DMS153 (cell line): ENCODE measurements around the gene LMO7.

Source experiments
- DNase-seq: peaks from one replicate; lab custom pipeline; 2025; lab: John Stamatoyannopoulos, UW

Gene LMO7

DNA sequence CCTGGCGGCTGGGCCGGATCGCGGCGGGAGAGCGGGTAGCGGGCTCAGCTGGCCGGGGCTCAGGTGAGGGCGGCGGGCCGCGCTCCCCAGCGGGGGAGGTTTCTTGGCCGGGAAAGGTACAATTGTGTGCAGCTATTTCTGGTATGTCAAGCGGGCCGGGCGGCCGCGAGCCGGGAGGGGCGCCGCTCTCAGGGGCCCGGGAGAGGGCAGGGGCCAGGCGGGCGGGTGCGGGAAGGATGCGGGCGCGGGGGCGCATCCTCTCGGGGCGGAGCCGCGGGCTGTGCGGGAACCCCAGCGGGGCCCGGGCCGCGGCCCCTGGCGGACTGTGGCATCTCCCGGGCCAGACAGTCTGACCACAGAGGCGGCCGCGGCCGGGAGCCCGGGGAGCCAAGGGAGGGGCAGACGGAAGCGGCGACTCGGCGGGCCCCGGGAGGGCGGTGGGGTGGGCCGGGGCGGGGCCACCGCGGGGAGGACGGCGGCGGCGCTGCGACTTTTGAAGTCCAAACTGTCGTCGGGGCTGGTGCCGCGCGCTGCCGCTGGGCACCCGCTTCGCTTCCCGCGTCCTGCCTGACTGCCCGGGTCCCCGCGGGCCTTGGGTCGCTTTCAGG lies at the start of gene LMO7:
TSS of gene LMO7 (plus strand) at position 503 of the 608 bp plus-strand sequence. CDS start 328 bp downstream, outside the sequence.
- DNase-seq = no peak

DNA sequence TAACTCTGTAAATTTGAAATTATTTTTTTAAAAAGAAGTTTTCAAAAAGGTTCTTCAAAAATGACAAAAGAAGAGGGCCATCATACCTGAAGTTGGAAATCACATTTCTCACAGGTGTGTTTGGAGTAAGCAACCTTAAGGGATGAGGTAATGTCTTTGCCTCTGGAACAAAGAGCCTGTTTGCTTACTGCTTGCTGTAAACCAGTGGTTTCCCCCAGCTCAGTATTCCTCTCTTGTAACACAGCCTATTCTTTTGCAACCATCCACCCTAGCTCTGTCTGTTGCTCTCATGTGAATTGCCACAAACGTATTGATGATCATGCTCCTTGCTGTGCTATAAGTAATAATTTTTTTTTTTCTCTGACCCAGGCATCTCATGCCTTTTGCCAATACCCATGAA lies 48.5 kb upstream of the LMO7 start:
- peak; percentile 27 for DNase-seq

DNA sequence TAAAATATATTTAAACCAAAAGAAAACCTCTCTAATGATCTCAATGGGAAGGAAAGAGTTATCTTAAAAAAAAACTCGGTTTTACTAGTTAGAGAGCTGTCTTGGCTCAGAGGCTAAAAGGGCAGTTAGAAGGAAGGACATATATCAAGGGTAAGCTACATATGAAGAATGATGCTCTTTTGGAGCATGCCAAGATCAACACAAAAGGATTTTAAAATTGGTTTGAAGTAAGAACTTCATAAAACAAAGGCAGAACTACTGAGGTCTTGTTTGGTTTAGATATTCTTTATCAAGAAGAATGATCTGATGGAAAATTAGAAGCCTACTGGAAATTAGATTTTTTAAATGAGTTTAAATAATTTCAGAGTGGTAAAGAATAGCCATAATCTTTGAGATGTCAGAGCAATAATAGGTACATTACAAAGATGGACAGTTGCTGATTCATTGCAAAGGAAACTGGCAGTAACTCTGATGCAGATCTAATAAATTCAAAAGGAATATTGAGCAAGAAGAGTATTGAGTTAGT lies 39.4 kb upstream of the LMO7 start:
- DNase-seq = no peak

DNA sequence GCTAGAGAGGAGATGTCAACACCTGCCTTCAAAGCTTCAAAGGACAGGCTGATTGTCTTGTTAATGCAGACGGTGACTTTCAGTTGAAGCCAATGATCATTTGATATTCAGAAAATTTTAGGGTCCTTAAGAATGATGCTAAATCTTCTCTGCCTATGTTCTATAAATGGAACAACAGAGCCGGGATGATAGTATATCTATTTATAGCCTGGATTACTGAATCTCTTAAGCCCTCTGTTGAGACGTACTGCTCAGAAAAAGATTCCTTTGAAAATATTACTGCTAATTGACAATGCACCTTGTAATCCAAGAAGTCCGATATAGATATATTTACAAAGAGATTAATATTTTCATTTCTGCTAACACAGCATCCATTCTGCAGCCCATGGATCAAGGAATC lies 35.8 kb upstream of the LMO7 start:
- no peak for DNase-seq

DNA sequence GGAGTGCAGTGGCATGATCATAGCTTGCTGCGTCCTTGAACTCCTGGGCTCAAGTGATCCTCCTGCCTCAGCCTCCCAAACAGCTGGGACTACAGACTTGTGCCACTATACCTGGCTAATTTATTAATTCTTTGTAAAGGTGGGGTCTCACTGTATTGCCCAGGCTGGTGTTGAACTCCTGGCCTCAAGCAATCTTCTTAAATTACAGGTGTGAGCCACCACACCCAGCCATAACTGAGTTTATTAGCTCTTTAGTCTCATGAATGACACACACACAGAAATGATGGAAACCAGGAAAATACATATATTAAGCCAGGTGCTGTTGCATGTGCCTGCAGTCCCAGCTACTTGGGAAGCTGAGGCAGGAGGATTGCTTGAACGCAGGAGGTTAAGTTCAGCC lies 33.1 kb upstream of the LMO7 start:
- no peak for DNase-seq

DNA sequence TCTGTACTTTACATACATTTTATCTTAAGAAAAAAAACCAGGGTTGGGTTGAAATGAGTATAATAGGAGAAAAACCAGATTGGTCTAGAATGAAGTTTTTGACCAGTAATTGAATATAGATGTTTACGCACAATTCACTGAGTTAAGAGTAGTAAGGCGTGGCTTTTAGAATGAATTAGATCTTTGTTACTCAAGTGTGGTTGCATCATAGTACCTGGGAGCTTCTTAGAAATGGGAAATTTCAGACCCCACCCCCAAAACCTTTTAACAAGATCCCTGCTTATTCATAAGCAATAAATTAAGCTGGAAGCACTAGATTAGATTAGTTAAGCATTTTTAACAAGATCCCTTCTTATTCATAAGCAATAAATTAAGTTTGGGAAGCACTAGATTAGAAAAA lies 28.7 kb upstream of the LMO7 start:
- no peak for DNase-seq

DNA sequence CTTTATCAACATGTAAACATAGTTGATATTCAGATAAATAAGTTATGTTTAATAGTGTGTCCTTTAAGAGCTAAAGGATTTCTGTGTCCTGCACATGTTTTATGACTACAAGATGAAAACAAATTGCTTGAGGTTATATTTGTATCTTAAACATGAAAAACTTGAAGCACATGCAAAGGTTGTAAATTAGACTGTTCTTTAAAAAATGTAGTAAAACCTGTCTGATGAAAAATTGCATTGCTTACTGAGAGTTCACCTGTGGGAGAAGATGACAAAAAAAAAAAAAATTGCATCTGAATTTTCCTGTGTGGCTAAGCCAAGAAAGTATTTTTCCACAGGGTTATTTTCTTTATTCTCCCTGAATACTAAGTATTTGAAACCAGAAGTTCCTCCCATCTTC lies 25.7 kb upstream of the LMO7 start:
- DNase-seq = no peak

DNA sequence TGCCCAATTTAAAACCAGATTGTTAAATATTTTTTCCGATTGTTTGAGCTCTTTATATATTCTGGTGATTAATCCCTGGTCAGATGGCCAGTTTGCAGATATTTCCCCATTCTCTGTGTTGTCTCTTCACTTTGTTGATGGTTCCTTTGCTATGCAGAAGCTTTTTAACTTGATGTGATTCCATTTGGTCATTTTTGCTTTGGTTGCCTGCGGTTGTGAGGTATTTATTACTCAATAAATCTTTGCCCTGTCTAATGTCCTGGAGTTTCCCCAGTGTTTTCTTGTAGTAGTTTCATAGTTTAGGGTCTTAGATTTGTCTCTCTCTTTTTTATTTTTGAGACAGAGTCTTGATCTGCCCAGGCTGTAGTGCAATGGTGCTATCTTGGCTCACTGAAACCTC lies 23.8 kb upstream of the LMO7 start:
- DNase-seq = no peak

DNA sequence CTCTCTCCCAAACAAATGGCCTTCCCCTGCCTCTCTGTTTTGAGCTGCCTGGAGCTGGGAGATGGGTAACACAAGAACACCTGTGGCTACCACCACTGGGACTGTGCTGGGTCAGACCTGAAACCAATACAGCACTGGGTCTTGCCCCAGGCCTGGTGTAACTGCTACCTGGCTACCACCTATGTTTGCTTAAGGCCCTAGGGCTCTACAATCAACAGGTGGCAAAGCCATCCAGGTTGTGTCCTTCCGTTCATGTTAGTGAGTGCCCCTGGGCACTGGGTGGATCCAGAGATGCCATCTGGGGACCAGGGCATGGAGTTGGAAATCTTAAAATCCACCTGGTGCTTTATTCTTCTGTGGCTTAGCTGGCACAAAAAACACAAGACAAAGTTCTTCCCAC lies 18.9 kb upstream of the LMO7 start:
- DNase-seq = no peak

DNA sequence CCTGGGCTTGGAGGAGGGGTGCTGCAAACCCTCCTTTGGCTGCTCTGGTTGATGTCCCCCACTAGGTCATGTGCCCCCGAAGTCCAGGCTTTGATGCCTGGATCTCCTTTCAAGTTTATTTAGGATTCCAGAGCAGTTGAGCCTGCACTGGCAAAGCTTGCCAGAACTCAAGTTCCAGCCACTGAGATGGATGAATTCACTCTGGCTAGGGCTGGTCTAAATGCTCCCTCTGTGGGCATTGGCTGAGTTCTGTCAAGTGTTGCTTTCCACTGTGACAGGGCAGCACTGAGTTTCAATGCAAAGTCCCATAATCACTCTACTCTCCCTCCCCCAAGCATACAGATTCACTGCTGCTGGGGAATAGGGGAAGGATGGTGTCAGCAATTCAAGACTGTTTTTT lies 17.8 kb upstream of the LMO7 start:
- no peak for DNase-seq

DNA sequence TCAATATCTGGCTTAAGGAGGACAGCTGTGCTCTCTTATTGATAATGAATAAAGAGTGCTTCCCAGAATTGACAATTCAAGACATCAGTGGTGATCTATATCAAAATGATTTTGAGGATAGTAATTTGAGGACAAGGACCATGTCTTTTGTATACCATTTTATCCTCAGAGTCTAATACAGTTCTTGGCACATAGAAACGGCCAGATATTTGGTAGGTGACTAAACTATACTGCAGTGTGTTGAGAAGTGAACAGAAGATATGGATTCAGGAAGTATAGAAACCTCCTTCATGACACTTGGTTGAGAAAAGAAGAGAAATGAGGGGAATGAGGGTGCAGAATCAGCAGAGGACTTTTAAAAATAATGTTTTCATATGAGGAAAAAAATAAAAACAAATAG lies 16.1 kb upstream of the LMO7 start:
- DNase-seq = no peak

DNA sequence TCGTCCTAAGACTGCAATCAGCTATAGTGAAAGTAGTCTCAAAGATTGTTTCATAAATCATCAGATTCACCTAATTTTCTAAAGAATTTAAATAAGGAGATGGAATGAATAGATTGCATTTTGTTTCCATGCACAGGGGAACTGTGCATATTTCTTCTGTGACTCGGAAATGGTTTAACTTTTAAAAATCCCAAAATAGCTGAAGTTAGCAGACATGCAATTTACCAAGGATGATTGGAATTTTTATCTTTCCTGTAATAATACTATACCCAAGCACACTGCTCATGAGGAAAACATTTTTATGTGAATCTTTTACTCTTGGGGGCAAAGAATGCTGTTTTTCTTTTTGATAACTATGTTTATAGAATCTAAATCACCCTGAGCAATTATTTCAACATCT lies 15.0 kb upstream of the LMO7 start:
- no peak for DNase-seq

DNA sequence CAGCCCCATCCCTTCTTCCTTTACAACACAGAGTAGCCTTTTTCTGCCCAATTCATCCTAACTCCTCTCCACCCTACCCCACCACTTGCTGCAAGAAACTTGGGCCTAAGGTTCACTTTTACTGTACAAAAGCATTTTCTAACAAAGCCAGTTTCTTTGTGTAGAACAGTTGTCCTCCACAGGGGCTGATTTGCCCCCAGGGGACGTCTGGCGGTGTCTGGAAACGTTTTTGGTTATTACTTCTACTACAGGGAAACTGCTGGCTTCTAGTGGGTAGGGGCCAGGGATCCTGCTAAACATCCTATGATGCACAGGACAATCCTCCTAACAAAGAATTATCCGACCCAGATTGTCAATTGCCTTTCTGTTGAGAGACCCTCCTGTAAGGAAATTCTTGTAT lies 7.3 kb upstream of the LMO7 start:
- no peak for DNase-seq

DNA sequence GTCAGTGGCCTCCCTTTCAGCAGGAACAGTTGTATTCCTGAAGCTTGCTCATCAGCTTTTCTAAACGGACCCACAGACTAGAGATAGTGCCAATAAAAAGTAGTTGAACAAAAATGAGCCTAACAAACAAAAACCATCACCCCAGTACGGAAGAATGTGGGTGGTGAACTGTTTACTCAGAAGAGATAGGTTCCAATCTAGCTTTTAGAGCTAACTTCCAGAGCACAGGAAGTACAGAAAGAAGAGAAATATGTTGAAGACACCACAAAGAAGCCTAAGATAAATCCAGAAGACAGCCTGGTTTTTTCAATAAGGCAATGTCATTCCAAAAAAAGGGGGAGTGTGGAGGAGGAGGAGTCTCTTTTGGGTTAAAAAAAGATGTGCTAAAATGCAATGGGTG lies 2.8 kb upstream of the LMO7 start:
- DNase-seq = no peak

DNA sequence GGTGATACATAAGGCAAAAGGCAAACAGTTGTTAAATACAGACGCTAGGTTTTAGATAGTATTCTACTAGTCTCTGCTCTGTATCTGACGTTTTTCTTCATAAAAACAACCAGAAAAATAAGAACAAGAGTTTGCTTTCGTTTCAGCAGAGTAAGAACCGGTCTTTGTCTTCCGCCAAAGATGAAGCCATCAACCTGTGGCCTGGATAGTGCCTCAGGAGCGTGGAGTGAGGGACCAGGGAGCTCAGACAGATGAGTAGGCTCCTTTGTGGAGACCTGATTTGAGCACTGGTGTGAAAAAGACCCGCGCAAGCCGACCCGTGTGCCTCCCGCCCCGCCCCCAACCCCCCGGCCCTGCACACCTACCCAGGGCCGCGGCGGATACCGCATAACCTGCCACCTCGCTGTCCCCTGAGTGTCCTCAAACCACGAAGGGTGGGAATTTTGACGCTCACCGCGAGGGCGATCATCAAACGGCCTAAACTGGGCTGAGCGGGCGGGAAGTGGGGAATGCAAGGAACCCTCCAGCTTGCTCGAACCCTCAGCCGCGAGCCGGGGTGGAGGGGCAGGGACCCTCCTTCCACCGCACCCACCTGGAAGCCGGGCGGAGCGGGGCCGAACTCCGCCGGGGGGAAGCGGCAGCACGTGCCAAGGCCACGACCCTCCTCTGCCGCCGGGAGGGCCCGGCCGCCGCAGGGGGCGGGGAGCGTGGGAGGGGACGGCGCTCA lies 866 bp upstream of the LMO7 start:
- no peak for DNase-seq

DNA sequence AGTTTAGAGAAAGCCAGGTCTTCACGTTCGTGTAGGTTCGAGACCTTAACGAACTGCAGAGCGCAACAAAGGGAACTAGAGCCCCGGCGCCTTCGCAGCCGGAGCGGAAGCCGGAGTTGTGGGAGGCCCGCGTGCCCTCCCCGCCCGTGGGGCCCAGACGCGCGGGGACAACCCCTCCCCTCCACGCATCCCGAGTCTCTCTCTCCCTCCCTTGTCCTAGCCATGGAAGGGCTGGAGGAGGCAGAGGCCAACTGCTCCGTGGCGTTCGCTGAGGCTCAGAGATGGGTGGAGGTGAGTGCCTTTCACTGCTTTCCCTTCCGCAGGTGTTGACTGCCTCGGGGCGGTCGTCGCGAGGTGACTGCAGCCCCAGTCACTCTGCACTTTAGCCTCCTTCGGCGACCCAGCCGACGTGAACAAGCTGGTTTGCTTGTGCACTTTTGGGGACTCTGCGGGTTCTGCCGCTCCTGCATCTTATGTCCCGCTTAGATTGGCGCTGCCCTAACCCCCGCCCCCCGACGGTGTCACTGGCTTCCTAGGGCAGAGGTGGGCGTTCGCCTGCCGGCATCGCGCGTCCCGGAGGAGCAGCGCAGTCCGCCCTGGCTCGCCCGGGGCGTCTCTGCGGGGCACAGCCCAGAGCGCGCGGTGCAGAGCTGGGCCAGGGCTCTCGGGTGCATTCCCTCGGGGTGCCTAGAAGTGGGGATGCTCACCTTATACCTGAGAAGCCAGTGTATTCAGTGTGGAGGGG lies 478 bp downstream of the LMO7 start:
- no peak for DNase-seq

DNA sequence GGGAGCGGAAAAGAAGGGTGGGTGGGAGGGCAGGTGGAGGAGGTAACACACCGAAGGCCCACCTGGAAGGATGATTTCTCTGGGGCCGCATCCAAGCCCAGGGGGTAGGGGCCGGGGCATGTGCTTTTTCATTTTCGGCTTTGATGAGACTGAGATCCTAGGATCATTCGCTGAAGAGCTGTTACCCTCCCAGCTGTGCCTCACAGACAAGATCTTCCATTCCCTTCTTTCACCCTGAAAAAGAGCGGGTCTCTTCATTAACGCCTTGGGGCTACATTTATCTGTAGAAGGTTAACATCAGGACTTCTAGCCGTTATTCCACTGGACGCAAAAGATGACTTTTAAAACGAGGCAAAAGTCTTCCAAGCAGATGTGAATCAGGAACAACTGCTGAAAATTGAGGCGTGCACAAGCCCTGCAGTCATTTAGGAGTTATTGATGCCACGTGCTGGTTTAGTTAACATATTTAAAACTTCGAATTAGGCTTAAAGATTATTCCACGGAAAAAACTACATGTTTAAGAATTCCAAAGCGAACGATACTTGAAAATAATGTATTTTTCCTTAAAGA lies 1.1 kb downstream of the LMO7 start:
- DNase-seq = no peak

DNA sequence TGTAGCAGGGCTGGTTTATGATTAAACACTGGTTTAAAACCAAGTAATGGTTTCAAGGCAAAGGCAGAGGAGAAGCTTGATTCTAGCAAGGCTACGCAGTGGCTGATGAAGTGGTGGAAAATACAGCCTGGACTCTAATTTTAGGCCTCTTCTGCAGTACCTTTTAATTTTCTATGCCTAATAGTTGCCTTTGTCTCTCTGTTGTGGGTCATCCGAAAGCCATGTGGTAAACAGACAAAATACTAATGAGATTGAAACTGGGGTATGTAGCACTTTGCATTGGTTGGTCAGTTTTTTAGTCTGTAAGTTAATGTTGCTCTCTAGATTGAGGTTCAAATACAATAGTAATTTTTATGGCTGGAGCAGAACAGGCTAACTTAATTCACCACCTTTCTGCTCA lies 3.3 kb downstream of the LMO7 start:
- DNase-seq = no peak

DNA sequence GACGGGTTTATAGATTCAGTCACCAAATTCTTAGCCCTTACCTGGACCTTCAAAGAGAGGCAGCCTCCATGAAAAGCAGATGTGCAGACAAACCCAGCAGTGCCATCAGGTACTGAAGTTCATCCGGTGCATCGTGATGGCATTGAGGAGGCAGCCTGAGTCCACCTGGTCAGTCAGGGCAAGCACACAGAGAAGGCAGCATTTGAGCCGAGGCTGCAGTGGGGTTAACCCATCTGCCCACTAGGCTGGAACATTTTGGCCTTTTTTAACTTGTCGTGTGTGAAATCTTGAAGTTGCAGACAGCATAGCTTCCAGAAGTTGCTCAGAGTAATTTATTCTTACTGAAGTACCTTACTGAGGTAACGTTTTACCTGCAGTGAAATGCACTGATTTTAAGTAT lies 4.9 kb downstream of the LMO7 start:
- DNase-seq = no peak

DNA sequence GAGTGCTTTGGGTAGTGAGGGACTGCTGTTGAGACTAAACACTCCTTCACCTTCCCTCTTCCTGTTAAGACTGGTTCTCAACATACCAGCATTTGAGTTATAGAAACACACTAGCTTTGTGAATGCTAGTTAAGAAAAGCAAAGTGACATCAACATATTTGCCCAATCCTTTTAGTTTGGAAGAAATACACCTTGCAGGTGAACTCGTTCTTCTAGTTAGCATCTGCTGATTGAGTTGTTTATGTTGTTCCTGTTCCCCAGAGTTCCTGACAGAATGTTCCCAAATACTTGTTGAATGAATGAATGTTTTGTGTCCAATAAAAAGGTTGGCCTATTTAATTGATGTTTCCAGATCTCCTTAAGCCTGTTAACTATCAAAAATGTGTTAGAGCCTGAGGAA lies 7.1 kb downstream of the LMO7 start:
- DNase-seq = no peak

DNA sequence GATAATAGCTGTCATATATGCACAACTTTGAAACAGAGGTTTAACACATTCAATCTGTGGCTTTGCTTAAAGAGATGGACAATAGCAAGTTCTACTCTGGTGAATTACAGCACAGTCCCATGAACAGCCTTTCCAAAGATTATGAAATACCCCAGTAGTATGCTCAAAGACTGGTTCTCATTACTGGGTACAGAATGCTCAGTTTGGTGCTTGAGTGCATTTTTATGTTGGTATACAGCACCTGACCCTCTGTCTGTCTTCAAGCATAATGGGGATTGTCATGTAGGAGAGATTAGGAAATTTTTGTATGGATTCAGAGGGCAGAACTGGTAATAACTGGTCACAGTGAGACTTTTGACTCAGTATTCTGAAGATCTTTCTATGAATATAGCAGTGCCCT lies 7.6 kb downstream of the LMO7 start:
- no peak for DNase-seq

DNA sequence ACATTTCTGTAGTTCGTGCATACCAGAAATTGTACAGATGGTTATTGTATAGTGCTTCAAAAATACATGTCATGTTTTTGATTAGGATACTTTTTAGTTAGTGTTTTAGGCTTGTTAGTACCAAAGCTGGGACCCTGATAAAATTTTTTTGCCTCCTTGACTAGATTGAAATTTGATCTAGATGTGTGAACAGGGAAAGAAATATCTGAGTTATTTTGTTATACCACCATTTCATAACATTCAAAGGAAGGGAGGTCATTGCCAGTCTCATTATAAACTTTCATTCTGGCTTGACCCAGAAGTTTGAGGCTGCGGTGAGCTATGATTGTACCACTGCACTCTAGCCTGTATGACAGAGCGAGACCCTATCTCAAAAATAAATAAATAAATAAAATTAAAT lies 9.0 kb downstream of the LMO7 start:
- no peak for DNase-seq
